ENCODE measurements around the gene GRK7. TPM values are rescaled to one million over a fixed set of nuclear protein-coding genes. Genes with fewer than 3 reads are reported as not detected.

GRK7 gene
- not detected for total RNA-seq
- polyA plus RNA-seq (2013, experiment 1 of 2) = not detected
- not detected for polyA plus RNA-seq (2013, experiment 2 of 2)
- long read RNA-seq, experiment 1, partial matches to known transcripts = 0 of 1 reads
- long read RNA-seq, experiment 1, other reads (novel, unspliced or antisense) = 1 of 1 reads
- long read RNA-seq, experiment 2 = 0 reads
- long read RNA-seq, experiment 3, partial matches to known transcripts = 0 of 2 reads
- long read RNA-seq, experiment 3, other reads (novel, unspliced or antisense) = 2 of 2 reads
- long read RNA-seq, experiment 4, partial matches to known transcripts = 0 of 1 reads
- long read RNA-seq, experiment 4, other reads (novel, unspliced or antisense) = 1 of 1 reads

DNA sequence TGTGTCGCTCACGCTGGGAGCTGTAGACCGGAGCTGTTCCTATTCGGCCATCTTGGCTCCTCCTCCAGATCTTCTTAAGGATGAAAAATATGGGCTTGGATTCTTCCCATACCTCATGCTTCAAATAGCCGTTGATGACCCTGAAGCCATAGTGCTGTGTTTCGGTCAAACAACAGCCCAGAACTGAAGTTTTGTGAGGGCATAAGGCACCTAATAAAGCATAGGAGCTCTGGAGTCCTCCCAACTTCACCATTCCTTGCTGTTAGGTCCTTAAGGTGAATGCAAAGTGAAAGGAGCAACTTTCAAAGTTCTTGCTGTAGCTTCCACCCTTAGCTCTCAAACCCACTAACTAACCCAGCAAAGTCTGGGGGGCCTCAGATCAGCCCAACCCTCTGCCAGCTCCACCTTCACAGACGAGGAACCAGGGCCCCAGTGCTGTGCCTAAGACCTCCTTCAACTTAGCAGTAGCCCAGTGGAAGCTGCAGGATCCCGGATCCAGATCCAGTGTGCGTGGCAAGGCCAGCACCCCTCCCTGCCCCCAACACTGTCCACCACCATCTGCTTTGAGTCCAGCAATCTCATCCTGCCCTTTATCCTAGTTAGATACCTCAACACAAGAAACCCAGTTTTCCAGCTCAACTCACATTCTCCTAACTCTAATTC, at the start of gene GRK7:
Gene GRK7 (plus strand): TSS at position 321 of the 663 bp plus-strand sequence. CDS start 14,877 bp downstream, outside the sequence.
- TF ChIP-seq, protein P1, sequence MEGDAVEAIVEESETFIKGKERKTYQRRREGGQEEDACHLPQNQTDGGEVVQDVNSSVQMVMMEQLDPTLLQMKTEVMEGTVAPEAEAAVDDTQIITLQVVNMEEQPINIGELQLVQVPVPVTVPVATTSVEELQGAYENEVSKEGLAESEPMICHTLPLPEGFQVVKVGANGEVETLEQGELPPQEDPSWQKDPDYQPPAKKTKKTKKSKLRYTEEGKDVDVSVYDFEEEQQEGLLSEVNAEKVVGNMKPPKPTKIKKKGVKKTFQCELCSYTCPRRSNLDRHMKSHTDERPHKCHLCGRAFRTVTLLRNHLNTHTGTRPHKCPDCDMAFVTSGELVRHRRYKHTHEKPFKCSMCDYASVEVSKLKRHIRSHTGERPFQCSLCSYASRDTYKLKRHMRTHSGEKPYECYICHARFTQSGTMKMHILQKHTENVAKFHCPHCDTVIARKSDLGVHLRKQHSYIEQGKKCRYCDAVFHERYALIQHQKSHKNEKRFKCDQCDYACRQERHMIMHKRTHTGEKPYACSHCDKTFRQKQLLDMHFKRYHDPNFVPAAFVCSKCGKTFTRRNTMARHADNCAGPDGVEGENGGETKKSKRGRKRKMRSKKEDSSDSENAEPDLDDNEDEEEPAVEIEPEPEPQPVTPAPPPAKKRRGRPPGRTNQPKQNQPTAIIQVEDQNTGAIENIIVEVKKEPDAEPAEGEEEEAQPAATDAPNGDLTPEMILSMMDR (conservative IDR thresholded peaks at IDR 0.05) = no peak
- H3K36me3 ChIP-seq (ENCODE audit: control insufficient read depth, insufficient read depth, low read length) = no peaks in the 10 kb centered on the region
- no peaks in the 10 kb centered on the region for H3K4me1 ChIP-seq (ENCODE audit: control insufficient read depth, insufficient read depth, low read length)
- Mint-ChIP-seq H3K36me3 (ENCODE audit: low read depth) (no peaks in the 10 kb centered on the region), H3K27me3 (ENCODE audit: insufficient read depth) (peaks cover 8% of the 10 kb centered on the region), H3K9me3 (no peaks in the 10 kb centered on the region), H3K4me3 (peak within 1 kb of the TSS; percentile 15), H3K4me1 (no peaks in the 10 kb centered on the region), H3K27ac (no peak within 1 kb of the TSS)
- peak within 1 kb of the TSS; percentile 8 for H3K4me3 ChIP-seq (ENCODE audit: low read length)
- WGBS, 2 experiments (ENCODE audit: insufficient coverage in 1 of 2, insufficient read length in 1 of 2) = 86 to 91% methylated on average over 3 to 9 of the region's 9 CpGs
- H3K27me3 ChIP-seq (ENCODE audit: control insufficient read depth, insufficient read depth, low read length, poor library complexity, severe bottlenecking) = peaks cover 18% of the 10 kb centered on the region
- H3K27ac ChIP-seq (ENCODE audit: low read depth, low read length) = no peak within 1 kb of the TSS
- no peak within 1 kb of the TSS for H3K9ac ChIP-seq (ENCODE audit: extremely low read depth, low read length, poor library complexity, severe bottlenecking)
- no peak for DNase-seq
- H3K9me3 ChIP-seq (ENCODE audit: control insufficient read depth, low read length) = peaks cover 9% of the 10 kb centered on the region

DNA sequence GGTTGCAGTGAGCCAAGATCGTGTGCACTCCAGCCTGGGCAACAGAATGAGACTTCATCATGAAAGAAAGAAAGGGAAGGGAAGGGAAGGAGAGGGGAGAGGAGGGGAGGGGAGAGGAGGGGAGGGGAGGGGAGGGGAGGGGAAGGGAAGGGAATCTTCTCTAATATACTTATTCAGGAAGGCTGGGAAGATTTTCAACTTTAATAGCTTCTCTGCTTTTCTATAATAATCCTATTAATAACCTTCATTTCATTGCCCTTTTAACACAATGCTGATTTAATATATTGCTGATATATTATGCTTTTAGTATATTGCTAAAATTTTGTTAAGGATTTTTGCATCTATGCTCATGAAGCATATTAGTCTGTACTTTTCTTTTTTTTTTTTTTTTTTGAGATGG, 48.5 kb upstream of the GRK7 start:
- Histone ChIP-seq H3K27me3 (ENCODE audit: control insufficient read depth, insufficient read depth, low read length, poor library complexity, severe bottlenecking) (no peaks in the 10 kb centered on the region), H3K4me3 (ENCODE audit: low read length) (no peak overlapping the region), H3K9me3 (ENCODE audit: control insufficient read depth, low read length) (peaks cover 13% of the 10 kb centered on the region), H3K4me1 (ENCODE audit: control insufficient read depth, insufficient read depth, low read length) (no peaks in the 10 kb centered on the region), H3K9ac (ENCODE audit: extremely low read depth, low read length, poor library complexity, severe bottlenecking) (no peak overlapping the region), H3K36me3 (ENCODE audit: control insufficient read depth, insufficient read depth, low read length) (no peaks in the 10 kb centered on the region), H3K27ac (ENCODE audit: low read depth, low read length) (no peak overlapping the region)
- TF ChIP-seq, protein P1 (conservative IDR thresholded peaks at IDR 0.05) = no peak
- Mint-ChIP-seq H3K4me1 (no peaks in the 10 kb centered on the region), H3K4me3 (no peak overlapping the region), H3K9me3 (peaks cover 17% of the 10 kb centered on the region), H3K27ac (no peak overlapping the region), H3K27me3 (ENCODE audit: insufficient read depth) (no peaks in the 10 kb centered on the region), H3K36me3 (ENCODE audit: low read depth) (peaks cover 12% of the 10 kb centered on the region)
- no peak for DNase-seq
- 76% methylated on average over 1 of the region's 1 CpG; no CpG with 5 or more reads in 1 of the 2 experiments for WGBS, 2 experiments (ENCODE audit: insufficient coverage in 1 of 2, insufficient read length in 1 of 2)

- Mint-ChIP-seq H3K4me1 (no peaks in the 10 kb centered on the region), H3K27ac (no peak overlapping the region), H3K4me3 (no peak overlapping the region), H3K9me3 (no peaks in the 10 kb centered on the region), H3K27me3 (ENCODE audit: insufficient read depth) (no peaks in the 10 kb centered on the region), H3K36me3 (ENCODE audit: low read depth) (no peaks in the 10 kb centered on the region)
- no peaks in the 10 kb centered on the region for H3K27me3 ChIP-seq (ENCODE audit: control insufficient read depth, insufficient read depth, low read length, poor library complexity, severe bottlenecking)
- H3K36me3 ChIP-seq (ENCODE audit: control insufficient read depth, insufficient read depth, low read length) = no peaks in the 10 kb centered on the region
- no peak overlapping the region for H3K27ac ChIP-seq (ENCODE audit: low read depth, low read length)
- WGBS, 2 experiments (ENCODE audit: insufficient coverage in 1 of 2, insufficient read length in 1 of 2) = 97 to 100% methylated on average over 1 of the region's 2 CpGs
- H3K9ac ChIP-seq (ENCODE audit: extremely low read depth, low read length, poor library complexity, severe bottlenecking) = no peak overlapping the region
- TF ChIP-seq, protein P1 (conservative IDR thresholded peaks at IDR 0.05) = no peak
- no peak for DNase-seq
- no peaks in the 10 kb centered on the region for H3K4me1 ChIP-seq (ENCODE audit: control insufficient read depth, insufficient read depth, low read length)
- H3K9me3 ChIP-seq (ENCODE audit: control insufficient read depth, low read length) = no peaks in the 10 kb centered on the region
- H3K4me3 ChIP-seq (ENCODE audit: low read length) = no peak overlapping the region
These were observed 41.1 kb upstream of the GRK7 start for GRCh38 chr3:141722081-141722480.

All from endodermal cell (in vitro differentiated cells).